K562 (cell line): ENCODE measurements around the gene SRF. TPM values are rescaled to one million over a fixed set of nuclear protein-coding genes. Genes with fewer than 3 reads are reported as not detected.

Source experiments
- ATAC-seq: fragments of 200-7000 bp; cut with Tn5 transposase; 3 replicates; pipeline ENCODE4 v1.9.1; 2020; ENCODE audit warnings: moderate library complexity
- BruUV-seq: library from RNA; stranded (reverse); fragments of 400-500 nt; replicated peaks from 2 replicates; lab custom pipeline; 2021; lab: Mats Ljungman, UMichigan
- CTCF ChIA-PET: fragments of 300-600 bp; formaldehyde crosslinking; extraction: SDS; loops from one replicate; lab custom pipeline; 2021; ENCODE audit warnings: low intra/inter-chr PET ratio; lab: Yijun Ruan, JAX
- POLR2A ChIA-PET: fragments of 300-600, 350-650 bp; sonication (Branson Sonifier 250); formaldehyde crosslinking; extraction: SDS; loops from one replicate; lab custom pipeline; 2021; ENCODE audit warnings: antibody characterized with exemption, inconsistent platforms; lab: Yijun Ruan, JAX
- DNase-seq, 4 experiments: peaks; one replicate each; pipeline versions ENCODE4 v3.0.0 to v3.0.0-alpha.2; 2011 to 2018; ENCODE audit warnings: low spot score in 3 of 4, mixed read lengths in 3 of 4; ENCODE audit errors: extremely low read depth in 1 of 4
- FAIRE-seq: peaks from 2 replicates; lab custom pipeline; 2011; peaks lifted over from hg19 to GRCh38; lab: Jason Lieb, UNC
- H2AFZ ChIP-seq: 2 replicates; pipeline ENCODE4 v1.6.0; 2011; ENCODE audit warnings: low read depth, low read length, control low read depth, inconsistent platforms
- H3K27ac ChIP-seq: fragments of 200-600 bp; 3 replicates; pipeline ENCODE4 v1.8.0; 2011; ENCODE audit warnings: low read depth, mild to moderate bottlenecking, control low read depth, inconsistent platforms, low read length, moderate library complexity, mixed read lengths; ENCODE audit errors: extremely low read depth
- H3K27me3 ChIP-seq, 2 experiments: fragments of 300-600 bp in 1 of 2; 2 replicates in 1 of 2; 3 replicates in 1 of 2; pipeline versions ENCODE4 v1.6.0 to v1.8.0; 2011; ENCODE audit warnings: inconsistent platforms in 2 of 2, low read length in 2 of 2, mild to moderate bottlenecking in 1 of 2, mixed read lengths in 1 of 2, moderate library complexity in 1 of 2; ENCODE audit not compliant: control insufficient read depth in 2 of 2, insufficient read depth in 2 of 2
- H3K36me3 ChIP-seq: fragments of 300-600 bp; 3 replicates; pipeline ENCODE4 v1.8.0; 2011; ENCODE audit warnings: mild to moderate bottlenecking, low read length, inconsistent platforms; ENCODE audit not compliant: control insufficient read depth, insufficient read depth
- H3K4me1 ChIP-seq, 2 experiments: fragments of 200-600 bp in 1 of 2; replicated peaks in 1 of 2; 2 replicates in 1 of 2; 3 replicates in 1 of 2; pipeline versions ENCODE4 v1.5.1 to v1.8.0; 2011; ENCODE audit warnings: inconsistent platforms in 2 of 2, low read length in 2 of 2, mild to moderate bottlenecking in 1 of 2, mixed read lengths in 1 of 2, moderate library complexity in 1 of 2; ENCODE audit not compliant: control insufficient read depth in 2 of 2, insufficient read depth in 2 of 2
- H3K4me2 ChIP-seq: 2 replicates; pipeline ENCODE4 v1.6.1; 2011; ENCODE audit warnings: low read length, control low read depth, inconsistent platforms, mixed read lengths; ENCODE audit not compliant: insufficient read depth
- H3K4me3 ChIP-seq: fragments of 200-600 bp; sonication (generic), shearing (Covaris generic); 2 replicates; pipeline ENCODE4 v1.5.1; 2016; ENCODE audit warnings: control low read depth, inconsistent platforms
- H3K79me2 ChIP-seq: fragments of 200-600 bp; 3 replicates; pipeline ENCODE4 v1.8.0; 2011; ENCODE audit warnings: low read length, inconsistent platforms; ENCODE audit not compliant: control insufficient read depth, insufficient read depth
- H3K9ac ChIP-seq, 2 experiments: 2 replicates each; pipeline versions ENCODE4 v1.6.0 to v1.6.1; 2011; ENCODE audit warnings: low read depth in 2 of 2, low read length in 2 of 2, control low read depth in 1 of 2, inconsistent platforms in 1 of 2, mild to moderate bottlenecking in 1 of 2, mixed read lengths in 1 of 2; ENCODE audit not compliant: insufficient read depth in 1 of 2
- H3K9me1 ChIP-seq: one replicate; pipeline ENCODE4 v1.6.0; 2011; ENCODE audit warnings: inconsistent platforms, mild to moderate bottlenecking, low read length, moderate library complexity; ENCODE audit not compliant: control insufficient read depth, insufficient read depth
- H3K9me3 ChIP-seq: replicated peaks from 2 replicates; pipeline ENCODE4 v1.5.1; 2011; ENCODE audit warnings: low read depth, low read length, inconsistent platforms; ENCODE audit not compliant: control insufficient read depth, insufficient read depth
- H4K20me1 ChIP-seq: replicated peaks from 2 replicates; pipeline ENCODE4 v1.6.1; 2011; ENCODE audit warnings: low read length, inconsistent platforms, mixed read lengths; ENCODE audit not compliant: control insufficient read depth, insufficient read depth
- C11orf30 ChIP-seq: fragments of 450-650 bp; IDR thresholded peaks from 2 replicates; pipeline ENCODE4 v1.6.1; 2016; ENCODE audit warnings: low read depth, mild to moderate bottlenecking
- CXXC5 ChIP-seq: fragments of 250-450 bp; sonication (Bioruptor Pico); IDR thresholded peaks from 2 replicates; pipeline ENCODE4 v1.8.0; 2022; ENCODE audit warnings: inconsistent platforms, mild to moderate bottlenecking, moderate library complexity
- GABPA ChIP-seq: fragments of 200-800 bp; sonication (Bioruptor generic); conservative IDR thresholded peaks from 2 replicates; pipeline ENCODE4 v1.6.1; 2016; ENCODE audit warnings: low read depth, missing genetic modification characterization, missing compliant biosample characterization
- GTF2E2 ChIP-seq: fragments of 200-800 bp; sonication (Bioruptor generic); IDR thresholded peaks from 2 replicates; pipeline ENCODE4 v1.6.1; 2016; ENCODE audit warnings: missing genetic modification characterization, missing compliant biosample characterization
- KAT2B ChIP-seq: IDR thresholded peaks from one replicate; pipeline ENCODE4 v1.6.1; 2012; ENCODE audit warnings: low read depth, mild to moderate bottlenecking, control low read depth, inconsistent platforms, low read length, moderate library complexity
- MAFF ChIP-seq: IDR thresholded peaks from 2 replicates; pipeline ENCODE4 v1.6.1; 2012; ENCODE audit warnings: low read length, improper control_type of control experiment
- MAFG ChIP-seq: fragments of 450-650 bp; conservative IDR thresholded peaks from 2 replicates; pipeline ENCODE4 v1.6.1; 2016; ENCODE audit warnings: missing genetic modification characterization, missing compliant biosample characterization
- PCBP1 ChIP-seq: fragments of 200-400 bp; formaldehyde crosslinking; IDR thresholded peaks from 2 replicates; pipeline ENCODE4 v1.6.1; 2018; ENCODE audit warnings: mild to moderate bottlenecking, low read depth, low read length; ENCODE audit not compliant: poor library complexity, severe bottlenecking
- RBM22 ChIP-seq: fragments of 200-400 bp; formaldehyde crosslinking; IDR thresholded peaks from 2 replicates; pipeline ENCODE4 v1.6.1; 2018; ENCODE audit warnings: low read length, low read depth; ENCODE audit not compliant: poor library complexity, severe bottlenecking
- SMAD4 ChIP-seq: fragments of 250-450 bp; sonication (Bioruptor Pico); conservative IDR thresholded peaks from 2 replicates; pipeline ENCODE4 v1.8.0; 2021; ENCODE audit warnings: inconsistent platforms, mild to moderate bottlenecking, moderate library complexity
- TRIM28 ChIP-seq: fragments of 450-650 bp; IDR thresholded peaks from 2 replicates; pipeline ENCODE4 v1.6.1; 2017
- ZFP30 ChIP-seq: fragments of 250-450 bp; sonication (Bioruptor Pico); IDR thresholded peaks from 2 replicates; pipeline ENCODE4 v1.8.0; 2022; ENCODE audit warnings: moderate library complexity, mild to moderate bottlenecking, inconsistent platforms, borderline replicate concordance
- ZNF445 ChIP-seq: fragments of 250-450 bp; sonication (Bioruptor Pico); IDR thresholded peaks from 2 replicates; pipeline ENCODE4 v1.4.0; 2020; ENCODE audit warnings: low read depth, mild to moderate bottlenecking, moderate library complexity
- WGBS: fragments of 100-300 bp; shearing (Covaris generic); methylation state at CpG from one replicate; pipeline ENCODE4 v1.1.6; 2016; ENCODE audit warnings: low coverage, mixed read lengths; ENCODE audit not compliant: insufficient coverage; ENCODE audit errors: missing lambda C conversion rate; 5-methylcytosine and 5-hydroxymethylcytosine counted together
- in situ Hi-C: fragments of 300-500 bp; cut with MboI; formaldehyde crosslinking; loops from 4 replicates; pipeline ENCODE4 v1.15.0; 2018; ENCODE audit warnings: inconsistent platforms, mixed read lengths
- intact Hi-C: fragments of 100-400 bp; cut with micrococcal nuclease; formaldehyde crosslinking; loops from 2 replicates; pipeline ENCODE4 v1.14.2; 2022
- polyA plus RNA-seq, 8 experiments: library from polyadenylated mRNA; depleted of rRNA in 4 of 8; stranded (reverse) in 5 of 8; unstranded in 3 of 8; fragments of >200 nt; fragmentation: Nextera tagmentation in 2 of 8; fragmentation: Illumina TruSeq in 1 of 8; extraction: Ambion mirVana in 2 of 8; extraction: Trizol in 1 of 8; gene quantifications; 2 replicates each; pipeline versions ENCODE4 v1.2.1 to v1.2.3, GENCODE V29; 2011 to 2014; ENCODE audit warnings: inconsistent platforms in 1 of 8, missing spikeins in 1 of 8
- total RNA-seq, 7 experiments: library from RNA; depleted of rRNA in 6 of 7; stranded (reverse); fragments of >200 nt in 6 of 7; fragmentation: Illumina TruSeq in 2 of 7; extraction: Trizol in 2 of 7; gene quantifications; 2 replicates each; pipeline versions ENCODE4 v1.2.1 to v1.2.3, GENCODE V29; 2011 to 2021; ENCODE audit warnings: low replicate concordance in 1 of 7
- TF ChIP-seq, protein P1 (sequence below): fragments of 250-450 bp; sonication (Bioruptor Pico); IDR thresholded peaks from 2 replicates; pipeline ENCODE4 v1.4.0; 2020; ENCODE audit warnings: mild to moderate bottlenecking, moderate library complexity
- TF ChIP-seq, protein P2 (sequence below), 2 experiments: IDR thresholded peaks in 1 of 2; conservative IDR thresholded peaks in 1 of 2; 2 replicates each; pipeline ENCODE4 v1.6.1; 2016; ENCODE audit warnings: low read depth in 2 of 2, mild to moderate bottlenecking in 1 of 2, missing compliant biosample characterization in 1 of 2, missing genetic modification characterization in 1 of 2, moderate library complexity in 1 of 2
- TF ChIP-seq, protein P3 (sequence below): sonication (generic); formaldehyde crosslinking; IDR thresholded peaks from 2 replicates; pipeline ENCODE4 v1.8.0; 2022; ENCODE audit warnings: missing genetic modification reagents, mild to moderate bottlenecking, moderate library complexity, borderline replicate concordance

Gene SRF
- total and polyA plus RNA-seq, 9 of the 15 experiments (the other 6 are each of a cell fraction or from before 2014, with no cell fraction given): 2.5 to 37.0 (median 24.6) TPM

DNA sequence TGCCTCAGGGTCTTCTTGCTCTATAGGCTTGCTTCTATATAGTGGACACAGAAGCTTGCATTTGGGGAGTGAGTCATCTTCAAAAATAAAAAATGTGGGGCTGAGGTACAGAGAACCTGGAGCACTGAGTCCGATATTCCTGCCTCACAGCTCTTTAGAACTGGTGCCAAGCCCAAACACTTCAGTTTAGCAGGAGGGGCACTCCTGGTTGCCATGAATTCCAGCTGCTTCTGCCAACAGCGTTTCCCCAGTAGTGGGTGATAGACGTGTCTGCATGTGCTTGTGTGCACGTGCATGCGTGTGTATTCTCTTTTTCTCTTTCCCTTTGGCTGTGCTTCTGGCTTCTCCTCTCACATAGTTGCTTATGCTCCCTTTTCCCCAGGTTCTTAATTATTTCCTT is 46.3 kb downstream of the SRF start (continued):
- TF ChIP-seq PCBP1: no peak
- TF ChIP-seq SMAD4 (CRISPR knock-in tag): no peak
- no peak for TF ChIP-seq ZNF445 (CRISPR knock-in tag)

DNA sequence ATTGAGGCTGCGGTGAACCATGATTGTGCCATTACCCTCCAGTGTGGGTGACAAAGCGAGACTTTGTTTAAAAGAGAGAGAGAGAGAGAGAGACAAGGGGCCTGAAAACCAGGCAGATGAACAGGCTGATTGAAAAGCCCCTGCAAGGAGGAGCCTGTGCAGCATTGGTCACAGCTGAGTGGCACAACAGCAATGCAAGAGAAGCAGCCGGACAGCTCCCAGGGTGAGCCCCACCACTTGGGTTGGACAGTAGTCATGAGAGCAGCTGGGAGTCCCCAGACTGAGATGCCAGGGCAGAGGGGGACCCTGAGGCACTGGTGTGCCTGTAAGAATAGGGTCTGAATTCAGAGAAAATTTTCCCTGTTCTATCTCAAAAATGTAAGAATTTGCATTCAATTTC is 48.0 kb downstream of the SRF start:
- Histone ChIP-seq H2AFZ (no peak overlapping the region), H3K9me1 (no peaks in the 10 kb centered on the region), H3K9ac (peak overlapping the region in 1 of 2 experiments; percentile 32; a peak in 1 of 4 replicates), H3K4me3 (no peak overlapping the region), H3K4me1 (peaks cover 12 to 28% of the 10 kb centered on the region in 2 experiments; a peak in 4 of 5 replicates), H3K9me3 (no peaks in the 10 kb centered on the region), H4K20me1 (no peaks in the 10 kb centered on the region), H3K27me3 (no peaks in the 10 kb centered on the region), H3K4me2 (no peak overlapping the region), H3K36me3 (peaks cover 13% of the 10 kb centered on the region; the same call in 1 of the 3 replicates), H3K79me2 (no peaks in the 10 kb centered on the region), H3K27ac (no peak overlapping the region)
- DNase-seq (no peak), ATAC-seq (no peak), FAIRE-seq (no peak)
- intact Hi-C loops: no loop called here
- BruUV-seq: no TSS peak
- ChIA-PET POLR2A (interaction anchor here (0.6 to 10.7 kb wide), 9 partner anchors 7 to 300 kb away, joined by 4 to 118 read pairs (median 7); partner anchors contain the start of genes CUL9 and DNPH1), CTCF (no interaction called here)
- WGBS: 79% methylated on average over 3 of the region's 3 CpGs
- in situ Hi-C loops: no loop called here
- TF ChIP-seq RBM22 (no peak), MAFF (no peak), GABPA (tag) (no peak), CXXC5 (CRISPR knock-in tag) (no peak), C11orf30 (no peak), TRIM28 (no peak), GTF2E2 (tag) (no peak), ZFP30 (CRISPR knock-in tag) (no peak), MAFG (tag) (no peak), KAT2B (no peak)
- TF ChIP-seq, protein P1, sequence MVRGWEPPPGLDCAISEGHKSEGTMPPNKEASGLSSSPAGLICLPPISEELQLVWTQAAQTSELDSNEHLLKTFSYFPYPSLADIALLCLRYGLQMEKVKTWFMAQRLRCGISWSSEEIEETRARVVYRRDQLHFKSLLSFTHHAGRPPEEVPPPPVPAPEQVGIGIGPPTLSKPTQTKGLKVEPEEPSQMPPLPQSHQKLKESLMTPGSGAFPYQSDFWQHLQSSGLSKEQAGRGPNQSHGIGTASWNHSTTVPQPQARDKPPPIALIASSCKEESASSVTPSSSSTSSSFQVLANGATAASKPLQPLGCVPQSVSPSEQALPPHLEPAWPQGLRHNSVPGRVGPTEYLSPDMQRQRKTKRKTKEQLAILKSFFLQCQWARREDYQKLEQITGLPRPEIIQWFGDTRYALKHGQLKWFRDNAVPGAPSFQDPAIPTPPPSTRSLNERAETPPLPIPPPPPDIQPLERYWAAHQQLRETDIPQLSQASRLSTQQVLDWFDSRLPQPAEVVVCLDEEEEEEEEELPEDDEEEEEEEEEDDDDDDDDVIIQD: no peak
- TF ChIP-seq, protein P2, sequence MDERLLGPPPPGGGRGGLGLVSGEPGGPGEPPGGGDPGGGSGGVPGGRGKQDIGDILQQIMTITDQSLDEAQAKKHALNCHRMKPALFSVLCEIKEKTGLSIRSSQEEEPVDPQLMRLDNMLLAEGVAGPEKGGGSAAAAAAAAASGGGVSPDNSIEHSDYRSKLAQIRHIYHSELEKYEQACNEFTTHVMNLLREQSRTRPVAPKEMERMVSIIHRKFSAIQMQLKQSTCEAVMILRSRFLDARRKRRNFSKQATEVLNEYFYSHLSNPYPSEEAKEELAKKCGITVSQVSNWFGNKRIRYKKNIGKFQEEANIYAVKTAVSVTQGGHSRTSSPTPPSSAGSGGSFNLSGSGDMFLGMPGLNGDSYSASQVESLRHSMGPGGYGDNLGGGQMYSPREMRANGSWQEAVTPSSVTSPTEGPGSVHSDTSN (CRISPR knock-in tag; IDR thresholded peaks at IDR 0.05; ENCODE audit: low read depth): no peak
- TF ChIP-seq, protein P2 (tag; conservative IDR thresholded peaks at IDR 0.05; ENCODE audit: low read depth): no peak
- TF ChIP-seq, protein P3, sequence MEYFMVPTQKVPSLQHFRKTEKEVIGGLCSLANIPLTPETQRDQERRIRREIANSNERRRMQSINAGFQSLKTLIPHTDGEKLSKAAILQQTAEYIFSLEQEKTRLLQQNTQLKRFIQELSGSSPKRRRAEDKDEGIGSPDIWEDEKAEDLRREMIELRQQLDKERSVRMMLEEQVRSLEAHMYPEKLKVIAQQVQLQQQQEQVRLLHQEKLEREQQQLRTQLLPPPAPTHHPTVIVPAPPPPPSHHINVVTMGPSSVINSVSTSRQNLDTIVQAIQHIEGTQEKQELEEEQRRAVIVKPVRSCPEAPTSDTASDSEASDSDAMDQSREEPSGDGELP (CRISPR knock-in tag): no peak
